ENCODE measurements around the gene MESP1.

DNA sequence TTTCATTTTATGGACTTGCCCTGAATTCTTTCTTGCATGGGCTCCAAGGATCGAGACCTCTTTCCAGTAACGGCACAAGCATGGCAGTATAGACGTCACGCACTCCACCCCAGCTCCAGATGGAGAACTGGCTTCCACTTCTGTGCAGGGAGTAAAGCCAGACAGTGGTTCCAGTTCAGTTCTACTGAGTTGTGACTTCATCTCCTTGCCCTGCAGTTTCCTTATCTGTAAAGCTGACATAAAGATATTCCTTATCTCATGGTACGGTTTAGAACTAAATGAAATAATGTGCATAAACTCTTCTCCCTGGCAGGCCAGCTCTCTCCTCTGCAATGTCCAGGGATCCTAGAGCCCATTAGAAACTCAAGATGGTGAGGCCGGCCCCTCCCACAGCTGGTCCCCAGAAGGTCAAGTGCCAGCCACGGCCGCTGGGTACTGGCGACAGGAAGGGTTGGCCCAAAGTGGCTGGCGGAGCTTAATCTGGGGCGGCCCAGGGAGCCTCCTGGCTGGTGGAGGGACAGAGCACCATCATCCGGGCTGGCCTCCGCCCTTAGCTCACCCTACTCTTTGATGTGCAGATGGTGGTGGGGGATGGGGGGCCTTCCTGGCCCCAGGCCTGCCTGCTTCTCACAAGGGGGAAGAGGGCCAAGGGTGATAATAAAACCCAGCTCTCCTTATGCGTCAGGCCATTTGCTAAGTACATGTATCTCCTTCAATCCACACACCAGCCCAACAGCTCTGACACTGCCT, 32.2 kb upstream of the MESP1 start:
- TF ChIP-seq, protein P1, sequence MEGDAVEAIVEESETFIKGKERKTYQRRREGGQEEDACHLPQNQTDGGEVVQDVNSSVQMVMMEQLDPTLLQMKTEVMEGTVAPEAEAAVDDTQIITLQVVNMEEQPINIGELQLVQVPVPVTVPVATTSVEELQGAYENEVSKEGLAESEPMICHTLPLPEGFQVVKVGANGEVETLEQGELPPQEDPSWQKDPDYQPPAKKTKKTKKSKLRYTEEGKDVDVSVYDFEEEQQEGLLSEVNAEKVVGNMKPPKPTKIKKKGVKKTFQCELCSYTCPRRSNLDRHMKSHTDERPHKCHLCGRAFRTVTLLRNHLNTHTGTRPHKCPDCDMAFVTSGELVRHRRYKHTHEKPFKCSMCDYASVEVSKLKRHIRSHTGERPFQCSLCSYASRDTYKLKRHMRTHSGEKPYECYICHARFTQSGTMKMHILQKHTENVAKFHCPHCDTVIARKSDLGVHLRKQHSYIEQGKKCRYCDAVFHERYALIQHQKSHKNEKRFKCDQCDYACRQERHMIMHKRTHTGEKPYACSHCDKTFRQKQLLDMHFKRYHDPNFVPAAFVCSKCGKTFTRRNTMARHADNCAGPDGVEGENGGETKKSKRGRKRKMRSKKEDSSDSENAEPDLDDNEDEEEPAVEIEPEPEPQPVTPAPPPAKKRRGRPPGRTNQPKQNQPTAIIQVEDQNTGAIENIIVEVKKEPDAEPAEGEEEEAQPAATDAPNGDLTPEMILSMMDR (optimal IDR thresholded peaks at IDR 0.05 in 1 of 3, IDR thresholded peaks at IDR 0.05 in 1 of 3, conservative IDR thresholded peaks at IDR 0.05 in 1 of 3; ENCODE audit: extremely low read depth in 1 of 3, insufficient read depth in 2 of 3, low read length in 3 of 3) = no peak
- no peak for TF ChIP-seq EZH2 (IDR thresholded peaks at IDR 0.05; ENCODE audit: low read length)
